NCI-H510A (cell line): ENCODE measurements around the gene LRRC58.

Source experiments
- DNase-seq: peaks from one replicate; lab custom pipeline; 2025; lab: John Stamatoyannopoulos, UW

LRRC58 gene

DNA sequence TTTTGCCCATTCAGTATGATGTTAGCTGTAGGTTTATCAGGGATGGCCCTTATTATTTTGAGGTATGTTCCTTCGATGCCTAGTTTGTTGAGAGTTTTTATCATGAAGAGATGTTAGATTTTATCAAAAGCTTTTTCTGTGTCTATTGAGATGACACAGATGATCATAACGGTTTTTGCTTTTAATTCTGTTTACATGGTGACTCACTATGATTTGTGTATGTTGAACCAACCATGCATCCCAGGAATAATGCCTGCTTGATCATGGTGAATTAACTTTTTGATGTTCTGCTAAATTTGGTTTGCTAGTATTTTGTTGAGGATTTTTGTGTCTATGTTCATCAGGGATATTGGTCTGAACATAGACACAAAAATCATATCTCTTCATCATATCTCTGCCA lies 72.4 kb downstream of the LRRC58 start:
- DNase-seq = no peak

DNA sequence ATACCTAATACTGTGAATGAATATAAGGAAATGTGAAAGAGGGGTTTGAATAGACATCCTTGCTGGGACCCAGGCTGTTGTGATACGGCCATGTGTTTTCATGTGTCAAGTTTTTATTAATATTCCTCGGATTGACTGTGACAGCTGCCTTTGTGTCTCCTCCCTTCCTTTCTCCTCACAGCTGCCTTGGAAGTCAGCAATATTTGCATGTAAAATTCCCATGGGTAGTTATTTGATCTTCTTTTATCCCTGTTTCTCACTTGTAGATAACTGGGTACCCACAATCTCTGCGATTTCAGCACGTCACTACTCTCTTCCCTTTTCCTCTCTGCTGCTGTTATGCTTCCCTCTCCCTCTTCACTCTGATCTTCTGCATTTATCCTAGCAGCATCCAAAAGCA lies 73.5 kb downstream of the LRRC58 start:
- DNase-seq = no peak

DNA sequence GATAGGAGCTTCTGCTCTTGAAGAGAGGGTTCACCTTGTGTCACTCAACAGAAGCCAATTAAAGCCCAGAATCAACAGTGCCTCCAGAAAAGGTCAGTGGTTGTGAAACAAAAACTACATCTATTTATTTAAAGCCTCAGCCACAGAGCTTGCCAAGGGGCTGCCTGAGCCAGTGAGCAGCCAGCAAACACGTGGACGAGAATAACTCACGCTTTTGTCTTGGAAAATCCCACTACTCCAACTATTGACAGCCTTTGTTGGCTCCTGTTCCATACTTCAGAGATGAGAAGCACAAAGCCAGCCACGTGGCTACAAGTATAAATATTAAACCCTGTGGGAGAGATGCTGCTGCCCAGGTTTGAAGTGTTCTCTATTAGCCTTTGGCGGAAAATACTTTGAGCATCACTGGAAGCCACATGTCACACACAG lies 74.4 kb downstream of the LRRC58 start:
- no peak for DNase-seq
